ES-I3 (cell line): Measurements from ENCODE around the gene BMPR1B.

Experiments used
- H3K36me3 ChIP-seq: 2 replicates; pipeline ENCODE4 v1.6.1; 2013; ENCODE audit warnings: mild to moderate bottlenecking, low read length, control low read depth, moderate library complexity; ENCODE audit not compliant: insufficient read depth
- H3K4me1 ChIP-seq: 2 replicates; pipeline ENCODE4 v1.6.1; 2013; ENCODE audit warnings: mild to moderate bottlenecking, control low read depth, low read length; ENCODE audit not compliant: insufficient read depth
- H3K9ac ChIP-seq: 2 replicates; pipeline ENCODE4 v1.6.1; 2013; ENCODE audit warnings: low read depth, mild to moderate bottlenecking, low read length, moderate library complexity
- H3K9me3 ChIP-seq: 2 replicates; pipeline ENCODE4 v1.6.1; 2013; ENCODE audit warnings: mild to moderate bottlenecking, low read length, moderate library complexity; ENCODE audit not compliant: control insufficient read depth, insufficient read depth

Gene BMPR1B

DNA sequence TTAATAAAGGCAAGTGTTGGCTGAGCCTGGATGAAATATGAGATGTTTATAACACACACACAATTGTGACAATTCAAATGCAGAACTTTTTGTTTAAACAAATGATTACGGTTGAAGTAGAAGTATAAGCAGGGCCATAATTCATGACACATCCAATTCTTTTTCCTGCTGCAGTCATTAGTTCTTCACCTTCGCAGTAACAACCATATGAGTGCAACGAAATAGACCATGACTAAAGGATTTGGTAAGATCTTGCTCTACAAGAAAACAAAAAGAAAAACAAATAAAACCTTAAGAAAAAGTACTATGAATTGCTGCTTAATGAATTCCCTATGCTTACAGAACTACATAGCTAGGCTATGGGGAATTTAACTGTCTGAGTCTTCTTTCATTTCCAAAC lies 13.9 kb upstream of the BMPR1B start:
- H3K36me3 ChIP-seq, result no peaks in the 10 kb centered on the region
- no peak overlapping the region for H3K9ac ChIP-seq
- H3K4me1 ChIP-seq, result no peaks in the 10 kb centered on the region
- H3K9me3 ChIP-seq, result no peaks in the 10 kb centered on the region

DNA sequence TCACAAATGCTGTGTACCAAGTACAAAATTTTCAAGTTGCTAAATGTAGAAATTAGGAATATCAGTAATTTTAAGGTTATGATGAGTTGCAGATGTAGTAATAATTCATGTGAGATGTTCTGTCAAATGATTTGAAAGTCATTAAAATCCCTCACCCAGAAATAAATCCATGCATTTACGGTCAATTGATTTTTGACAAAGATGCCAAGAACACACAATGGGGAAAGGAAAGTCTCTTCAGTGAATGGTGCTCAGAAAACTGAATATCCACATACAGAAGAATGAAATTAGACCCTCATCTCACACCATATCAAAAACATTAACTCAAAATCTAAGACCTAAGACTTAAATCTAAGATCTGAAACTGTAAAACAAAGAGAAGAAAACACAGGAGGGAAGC lies 12.9 kb upstream of the BMPR1B start:
- H3K9ac ChIP-seq, result no peak overlapping the region
- no peaks in the 10 kb centered on the region for H3K9me3 ChIP-seq
- H3K4me1 ChIP-seq, result no peaks in the 10 kb centered on the region
- H3K36me3 ChIP-seq, result no peaks in the 10 kb centered on the region

DNA sequence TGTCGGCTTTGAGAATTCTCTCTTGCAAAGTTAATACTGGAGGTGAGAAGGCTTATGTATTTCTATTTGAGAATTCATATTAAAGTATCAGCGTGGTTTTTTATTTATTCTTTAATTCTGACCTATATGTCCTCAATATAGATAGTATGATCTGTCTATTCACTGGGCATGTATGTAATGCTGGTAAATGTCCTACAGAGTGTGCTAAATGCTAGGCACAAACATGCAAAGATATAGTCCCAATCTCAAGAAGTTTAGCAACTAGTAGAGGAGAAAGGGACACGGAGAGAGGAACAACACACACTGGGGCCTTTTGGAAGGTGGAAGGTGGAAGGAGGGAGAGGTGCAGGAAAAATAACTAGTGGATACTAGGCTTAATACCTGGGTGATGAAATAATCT lies 11.0 kb upstream of the BMPR1B start:
- no peaks in the 10 kb centered on the region for H3K36me3 ChIP-seq
- H3K4me1 ChIP-seq, result no peaks in the 10 kb centered on the region
- H3K9me3 ChIP-seq, result no peaks in the 10 kb centered on the region
- no peak overlapping the region for H3K9ac ChIP-seq

DNA sequence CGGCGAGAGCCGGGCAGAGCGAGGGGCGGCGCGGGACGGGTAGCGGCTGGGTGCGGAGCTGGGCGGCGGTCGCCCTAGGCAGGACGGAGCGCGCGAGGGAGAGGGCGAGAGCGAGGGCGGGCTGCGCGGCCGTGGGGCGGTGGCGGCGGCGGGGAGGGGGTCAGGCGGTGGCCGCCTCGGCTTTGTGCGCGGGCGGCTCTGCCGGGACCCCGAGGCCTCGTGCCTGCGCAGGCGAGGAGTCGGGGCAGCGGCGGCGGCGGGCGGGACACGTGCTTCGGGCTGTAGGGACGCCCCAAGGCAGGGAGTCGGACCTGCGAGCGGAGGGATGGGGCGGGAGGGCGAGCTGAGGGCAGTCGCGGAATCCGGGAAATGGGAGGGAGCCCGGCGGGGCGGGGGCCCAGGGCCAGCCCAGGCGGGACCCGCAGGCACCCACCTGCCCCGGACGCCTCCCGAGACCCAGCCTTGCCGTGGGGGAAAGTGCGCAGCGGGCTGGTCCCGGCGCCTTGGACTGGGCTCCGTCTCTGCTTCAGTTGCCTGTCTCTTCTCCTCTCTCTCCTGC lies 465 bp downstream of the BMPR1B start:
- Histone ChIP-seq H3K9ac (peak overlapping the region; percentile 77), H3K36me3 (no peaks in the 10 kb centered on the region), H3K4me1 (no peaks in the 10 kb centered on the region), H3K9me3 (no peaks in the 10 kb centered on the region)

DNA sequence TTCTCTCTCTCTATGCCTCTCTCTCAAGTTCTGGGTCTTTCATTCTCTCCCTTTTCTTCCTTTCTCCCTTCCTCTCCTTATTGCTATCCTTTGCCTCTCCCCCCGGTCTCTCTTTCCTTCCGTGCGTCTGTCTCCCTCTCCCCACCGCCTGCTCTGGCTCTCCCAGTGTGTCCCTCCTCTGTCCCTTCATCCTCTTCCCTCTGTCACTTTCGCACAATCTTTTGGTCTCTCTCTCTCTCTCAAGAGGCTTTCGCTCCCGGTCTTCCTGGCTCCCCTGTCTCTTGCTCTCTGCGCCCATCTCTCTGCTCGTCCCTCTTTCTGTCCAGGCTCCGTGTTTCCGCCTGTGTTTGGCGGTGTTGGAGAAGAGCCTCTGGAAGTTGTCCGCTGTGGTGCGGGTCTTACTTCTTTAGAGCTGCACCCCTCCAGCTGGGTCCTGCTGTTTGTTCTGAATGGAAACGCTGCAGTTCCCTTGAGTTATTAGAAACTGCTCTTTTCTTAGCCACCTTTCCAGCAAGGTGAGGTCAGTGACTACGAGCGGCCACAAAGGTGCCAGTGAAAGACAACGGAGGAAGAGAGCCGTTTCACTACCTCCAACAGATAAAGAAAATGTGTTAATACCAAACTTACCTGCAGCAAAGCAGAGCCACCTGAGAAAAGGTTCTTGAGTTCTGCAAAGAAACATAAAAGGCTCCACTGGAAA lies 1.1 kb downstream of the BMPR1B start:
- no peaks in the 10 kb centered on the region for H3K4me1 ChIP-seq
- peak overlapping the region; percentile 77 for H3K9ac ChIP-seq
- no peaks in the 10 kb centered on the region for H3K9me3 ChIP-seq
- no peaks in the 10 kb centered on the region for H3K36me3 ChIP-seq

DNA sequence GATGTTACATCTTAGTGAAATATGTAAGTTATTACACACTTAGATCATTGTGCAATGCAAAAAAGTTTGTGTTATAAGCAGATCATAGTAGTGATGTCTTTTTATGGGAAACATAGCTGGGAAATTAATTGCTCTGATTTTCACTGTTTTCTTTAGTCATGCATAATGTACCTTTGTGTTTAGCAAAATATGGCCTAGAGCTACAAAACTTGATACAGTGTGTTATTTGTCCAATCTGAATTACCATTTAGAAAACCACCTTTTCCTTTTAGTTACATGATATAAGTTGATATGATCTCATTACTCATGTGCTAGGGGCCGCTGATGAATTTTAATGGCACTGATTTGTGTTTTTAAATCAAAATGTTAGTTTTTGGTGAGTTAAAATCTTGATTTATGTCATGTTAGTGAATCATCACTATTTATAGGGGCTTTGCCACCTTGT lies 2.0 kb downstream of the BMPR1B start:
- H3K4me1 ChIP-seq, result no peaks in the 10 kb centered on the region
- H3K9me3 ChIP-seq, result no peaks in the 10 kb centered on the region
- no peaks in the 10 kb centered on the region for H3K36me3 ChIP-seq
- H3K9ac ChIP-seq, result no peak overlapping the region

DNA sequence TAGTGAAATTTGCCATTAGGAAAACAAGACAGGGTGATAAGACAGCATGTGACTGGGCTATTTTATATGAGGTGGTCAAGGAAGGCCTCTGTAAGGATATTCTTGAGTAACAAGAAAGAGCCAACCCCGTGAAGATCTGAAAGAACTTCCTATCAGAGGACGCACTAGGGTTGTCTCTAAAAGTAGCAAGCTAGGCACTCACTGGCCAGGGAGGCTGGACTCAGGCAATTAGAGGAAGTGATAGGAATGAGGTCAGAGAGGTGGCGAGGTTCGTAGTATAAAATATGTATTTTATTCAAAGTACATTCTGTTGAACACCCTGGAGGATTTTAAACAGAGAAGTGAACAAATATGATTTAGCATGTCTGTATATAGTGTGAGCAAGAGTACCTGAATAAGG lies 4.6 kb downstream of the BMPR1B start:
- no peaks in the 10 kb centered on the region for H3K36me3 ChIP-seq
- H3K9me3 ChIP-seq, result no peaks in the 10 kb centered on the region
- H3K4me1 ChIP-seq, result 0 out of 2 replicates have a peak, but pooled peaks cover 4% of the 10 kb centered on the region
- no peak overlapping the region for H3K9ac ChIP-seq

DNA sequence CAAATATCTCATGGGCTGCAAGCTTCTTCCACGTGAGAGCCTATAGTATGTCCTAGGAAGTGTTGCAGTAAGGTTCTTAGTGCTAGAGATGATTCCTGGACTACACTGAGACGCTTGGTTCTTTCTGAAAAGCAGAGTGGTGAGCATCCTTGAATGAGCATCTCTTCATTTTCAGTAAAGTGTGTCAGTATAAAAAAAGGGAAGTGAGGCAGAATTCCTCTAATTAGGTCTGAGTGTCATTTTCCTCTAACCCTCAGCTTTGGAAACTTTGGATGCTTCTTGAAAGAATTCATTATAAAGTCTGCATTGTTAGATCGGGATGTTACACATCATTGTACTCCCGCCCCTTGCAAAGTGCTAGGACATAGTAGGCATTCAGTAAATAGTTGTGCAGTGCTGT lies 5.2 kb downstream of the BMPR1B start:
- Histone ChIP-seq H3K36me3 (no peaks in the 10 kb centered on the region), H3K4me1 (0 out of 2 replicates have a peak, but pooled peaks cover 4% of the 10 kb centered on the region), H3K9me3 (no peaks in the 10 kb centered on the region), H3K9ac (no peak overlapping the region)

DNA sequence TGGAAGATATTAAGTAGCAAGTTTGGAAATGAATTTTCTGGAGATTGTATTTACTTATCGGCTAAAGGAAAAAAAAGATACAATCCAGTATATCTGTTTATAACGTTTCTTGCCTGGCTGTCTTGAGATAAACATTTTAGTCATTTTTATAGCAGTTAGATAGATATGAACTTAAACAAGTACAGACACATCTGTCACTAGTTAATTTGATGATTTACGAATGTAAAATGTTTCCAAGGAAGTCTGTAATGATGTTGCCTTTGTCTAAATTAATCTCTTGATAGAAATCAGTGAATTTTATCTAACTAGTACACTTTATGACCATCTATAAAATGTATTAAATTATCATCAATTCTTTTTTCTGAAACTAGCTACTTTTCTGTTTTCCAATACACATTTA lies 5.7 kb downstream of the BMPR1B start:
- H3K36me3 ChIP-seq, result no peaks in the 10 kb centered on the region
- no peaks in the 10 kb centered on the region for H3K9me3 ChIP-seq
- 0 out of 2 replicates have a peak, but pooled peaks cover 4% of the 10 kb centered on the region for H3K4me1 ChIP-seq
- no peak overlapping the region for H3K9ac ChIP-seq

DNA sequence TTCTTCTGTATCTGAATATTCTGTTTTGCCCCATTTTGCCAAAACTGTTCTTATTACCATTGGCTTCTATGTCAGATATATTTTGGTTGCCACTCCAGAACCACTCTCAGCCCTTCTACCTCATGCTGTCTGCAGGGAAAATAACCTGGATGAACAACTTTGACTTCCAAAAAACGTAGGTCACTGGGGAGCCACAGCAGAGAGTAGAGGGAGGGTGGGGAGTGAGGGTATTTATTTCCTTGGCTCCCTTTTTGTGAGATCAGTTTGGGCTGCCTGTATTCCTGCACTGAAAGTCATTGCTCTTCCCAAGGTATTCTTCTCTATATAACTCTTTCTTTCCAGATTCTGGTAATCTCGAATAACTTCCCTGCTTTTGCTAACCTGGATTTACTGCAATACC lies 6.3 kb downstream of the BMPR1B start:
- H3K4me1 ChIP-seq, result 0 out of 2 replicates have a peak, but pooled peaks cover 4% of the 10 kb centered on the region

DNA sequence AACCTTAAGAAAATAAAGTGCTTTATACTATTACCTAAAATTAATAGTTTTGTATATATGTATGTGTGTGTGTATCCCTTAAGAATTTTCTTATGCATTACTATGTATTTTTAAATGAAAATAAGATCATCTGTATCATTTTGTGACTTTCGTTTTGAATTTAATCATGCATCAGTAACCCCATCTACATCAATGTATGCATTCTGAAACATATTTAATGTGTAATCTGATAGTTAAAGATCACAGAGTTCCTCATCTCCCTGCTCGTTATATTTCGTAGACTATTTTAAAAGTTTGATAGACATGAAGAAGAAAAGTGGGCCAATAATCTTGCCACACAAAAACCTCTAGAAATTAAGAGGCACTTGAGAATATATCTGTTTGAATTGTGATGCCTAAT lies 7.4 kb downstream of the BMPR1B start:
- Histone ChIP-seq H3K4me1 (0 out of 2 replicates have a peak, but pooled peaks cover 4% of the 10 kb centered on the region), H3K36me3 (no peaks in the 10 kb centered on the region), H3K9ac (no peak overlapping the region)

More for the DNA sequence above, 6.3 kb downstream of the BMPR1B start:
- H3K36me3 ChIP-seq, result no peaks in the 10 kb centered on the region
- no peak overlapping the region for H3K9ac ChIP-seq
- no peaks in the 10 kb centered on the region for H3K9me3 ChIP-seq

DNA sequence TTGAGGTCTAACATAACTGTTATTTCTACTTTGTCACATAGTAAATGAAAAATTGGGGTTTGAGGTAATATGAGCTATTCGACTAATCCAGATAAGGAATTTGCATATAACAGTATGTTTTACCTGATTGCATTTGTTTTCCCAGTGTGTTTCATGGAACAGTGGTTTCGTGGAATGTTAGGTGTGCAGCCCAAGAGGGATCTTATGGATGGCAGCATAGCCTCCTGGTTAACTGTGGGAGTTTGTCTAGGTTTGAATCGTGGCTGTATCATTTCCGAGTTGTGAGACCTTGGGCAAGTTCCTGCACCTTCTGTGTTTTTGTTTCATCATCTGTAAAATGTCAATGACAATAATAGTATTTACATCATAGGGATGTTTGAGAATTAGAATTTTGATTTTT lies 7.9 kb downstream of the BMPR1B start:
- no peaks in the 10 kb centered on the region for H3K9me3 ChIP-seq
- 0 out of 2 replicates have a peak, but pooled peaks cover 4% of the 10 kb centered on the region for H3K4me1 ChIP-seq
- no peak overlapping the region for H3K9ac ChIP-seq
- no peaks in the 10 kb centered on the region for H3K36me3 ChIP-seq

More for the DNA sequence above, 7.4 kb downstream of the BMPR1B start:
- H3K9me3 ChIP-seq, result no peaks in the 10 kb centered on the region

DNA sequence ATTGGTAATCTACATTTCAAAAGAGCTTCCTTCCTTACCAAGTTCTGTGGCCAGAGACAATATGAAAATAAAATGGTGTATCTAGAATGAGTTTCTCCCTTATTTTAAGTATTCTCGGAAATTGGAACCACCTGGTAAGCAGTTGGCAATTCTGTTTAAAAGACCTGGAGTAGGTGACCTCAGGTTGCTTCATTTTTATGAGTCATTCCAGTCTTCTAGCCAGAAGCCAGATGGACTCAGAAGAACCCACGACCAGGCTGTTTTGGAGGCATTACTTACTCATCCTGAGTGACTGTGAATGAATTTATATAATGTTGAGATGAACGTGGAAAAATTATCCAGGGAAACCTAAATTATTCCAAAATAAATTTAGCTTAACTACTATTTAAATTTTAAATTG lies 9.1 kb downstream of the BMPR1B start:
- H3K4me1 ChIP-seq, result 0 out of 2 replicates have a peak, but pooled peaks cover 4% of the 10 kb centered on the region
- H3K36me3 ChIP-seq, result no peaks in the 10 kb centered on the region
- no peaks in the 10 kb centered on the region for H3K9me3 ChIP-seq
- no peak overlapping the region for H3K9ac ChIP-seq

DNA sequence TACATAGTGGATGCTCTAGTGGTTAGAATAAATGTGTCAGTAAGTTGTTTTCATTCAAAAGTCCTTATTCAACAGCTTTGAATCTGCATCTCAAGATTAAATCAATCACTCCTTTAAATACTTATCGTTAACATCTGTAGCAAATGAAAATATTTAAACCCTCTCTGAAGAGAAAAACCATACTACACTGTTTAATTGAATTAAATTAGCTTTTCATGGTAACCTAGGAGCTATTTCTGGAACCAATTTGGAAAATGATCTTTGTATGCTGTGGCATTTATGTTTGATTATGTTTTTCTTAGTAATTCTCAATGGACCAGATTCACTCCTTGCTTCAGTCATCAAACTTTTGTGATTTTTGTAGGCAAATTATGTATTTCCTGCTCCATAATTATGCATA lies 9.7 kb downstream of the BMPR1B start:
- 0 out of 2 replicates have a peak, but pooled peaks cover 4% of the 10 kb centered on the region for H3K4me1 ChIP-seq
- H3K36me3 ChIP-seq, result no peaks in the 10 kb centered on the region
- no peak overlapping the region for H3K9ac ChIP-seq
- H3K9me3 ChIP-seq, result no peaks in the 10 kb centered on the region

DNA sequence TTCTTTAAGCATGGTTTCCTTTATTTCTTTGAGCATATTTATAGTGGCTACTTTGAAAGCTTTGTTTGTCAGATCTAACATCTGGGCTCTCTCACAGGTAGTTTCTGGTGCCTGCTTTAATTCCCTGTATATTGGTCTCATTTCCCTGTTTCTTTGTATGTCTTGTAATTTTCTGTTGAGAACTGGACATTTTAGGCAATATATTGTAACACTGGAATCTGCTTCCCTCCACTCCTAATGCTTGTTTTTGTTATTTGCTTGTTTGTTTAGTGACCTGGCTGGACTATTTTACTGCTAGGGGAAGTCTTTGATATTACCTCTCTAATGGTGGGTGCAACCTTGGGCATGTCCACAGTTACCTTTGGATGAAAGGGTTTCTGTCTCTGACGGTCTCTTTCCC lies 25.0 kb downstream of the BMPR1B start:
- Histone ChIP-seq H3K4me1 (no peaks in the 10 kb centered on the region), H3K9ac (no peak overlapping the region), H3K9me3 (no peaks in the 10 kb centered on the region)

More for the DNA sequence above, 25.0 kb downstream of the BMPR1B start:
- H3K36me3 ChIP-seq, result no peaks in the 10 kb centered on the region
